Renal cortex interstitium (tissue), 11 donors: ENCODE measurements around the gene DNAH7. TPM values are rescaled to one million over a fixed set of nuclear protein-coding genes. Genes with fewer than 3 reads are reported as not detected.
"Not testable (repeated sequence)": the region's sequence is repeated elsewhere in the genome, so short reads cannot be mapped to it uniquely, and the experiment has no call there.

Experiments
- DNase-seq, 11 donors: peaks; one replicate each; pipeline ENCODE4 v3.0.0-alpha.2; 2013; ENCODE audit warnings: low read depth in 9 of 11, low spot score in 4 of 11; ENCODE audit errors: extremely low read depth in 1 of 11
- polyA plus RNA-seq, 3 donors: library from polyadenylated mRNA; unstranded; fragments of 120-200 nt; gene quantifications; one replicate each; pipeline ENCODE4 v1.2.1, GENCODE V29; 2013; ENCODE audit not compliant: insufficient read length in 3 of 3

DNAH7 gene
- polyA plus RNA-seq, 3 donors: 6.5 to 9.7 (median 8.9) TPM

DNA sequence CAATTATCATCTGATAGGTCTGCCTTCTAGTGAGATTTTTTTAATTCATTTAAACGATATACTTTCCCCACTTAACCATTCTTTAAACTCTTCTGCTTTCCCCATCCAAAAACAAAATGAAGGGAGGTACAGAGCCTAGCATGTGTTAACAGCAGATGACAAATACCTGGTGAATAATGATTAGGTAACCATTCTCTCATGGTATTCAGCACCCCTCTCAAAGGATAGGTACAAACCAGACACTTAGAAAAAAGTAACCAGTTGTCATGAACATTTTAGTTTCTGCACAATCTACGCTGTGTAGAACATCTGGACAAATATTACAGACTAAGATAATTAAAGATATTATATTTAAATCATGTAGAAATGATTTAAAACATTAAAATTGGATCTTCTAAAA lies 56.3 kb downstream of the DNAH7 start:
- no peak for DNase-seq

GRCh38 chr2:196000551-196000950 lies 68.1 kb downstream of the DNAH7 start:
- no peak for DNase-seq

DNA sequence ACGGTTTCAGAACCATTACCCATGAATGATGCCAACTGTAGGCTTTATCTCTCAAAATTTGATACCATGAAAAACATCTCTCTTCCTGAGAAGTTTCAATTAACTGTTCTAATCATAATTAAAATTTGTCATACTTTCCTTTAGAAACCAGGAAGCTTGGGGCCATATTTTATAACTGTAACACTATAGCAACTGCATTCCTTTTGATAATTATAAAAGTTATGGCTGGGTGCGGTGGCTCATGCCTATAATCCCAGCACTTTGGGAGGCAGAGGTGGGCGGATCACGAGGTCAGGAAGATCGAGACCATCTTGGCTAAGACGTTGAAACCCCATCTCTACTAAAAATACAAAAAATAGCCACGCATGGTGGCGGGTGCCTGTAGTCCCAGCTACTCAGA lies 70.6 kb downstream of the DNAH7 start:
- DNase-seq: no peak

- no peak for DNase-seq
Measured at GRCh38 chr2:195995499-195995898, 73.1 kb downstream of the DNAH7 start.

DNA sequence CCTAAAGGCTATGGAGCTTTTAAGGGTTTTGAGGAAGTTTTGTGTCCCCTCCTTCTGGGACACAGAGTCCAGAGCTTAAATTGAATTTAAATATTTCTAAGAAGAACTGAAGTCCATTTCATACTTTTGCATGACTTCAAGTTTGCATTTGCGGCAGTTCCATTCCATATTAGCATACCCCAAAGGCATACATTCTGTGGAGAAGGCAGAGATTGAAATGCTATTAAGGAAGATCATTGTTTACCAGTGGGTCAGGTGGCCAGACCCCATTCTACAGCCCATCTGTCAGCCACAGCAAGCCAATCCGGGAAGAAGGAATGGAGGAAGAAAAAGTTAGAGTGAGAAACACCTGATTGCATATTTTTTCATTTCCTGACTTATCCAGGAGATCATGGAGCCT lies 75.0 kb downstream of the DNAH7 start:
- no peak for DNase-seq

DNA sequence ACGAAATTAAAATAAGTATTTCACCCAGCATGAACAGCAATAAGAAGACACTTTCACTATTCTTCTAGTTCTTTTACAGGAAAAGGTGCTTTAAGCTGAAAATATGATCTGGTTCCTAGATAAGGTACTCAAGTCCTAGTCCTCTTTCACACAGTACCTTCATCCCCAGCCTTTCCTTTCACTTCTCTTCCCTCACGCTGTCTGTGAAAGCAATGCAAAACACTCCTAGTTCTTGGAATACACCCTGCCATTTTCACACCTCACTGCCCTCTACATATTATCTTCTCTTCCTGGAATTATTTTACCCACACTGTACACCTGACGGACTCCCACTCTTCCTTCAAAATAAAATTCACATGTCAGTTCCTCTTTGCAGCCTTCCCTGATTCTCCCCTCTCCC lies 82.9 kb downstream of the DNAH7 start:
- DNase-seq: no peak

DNA sequence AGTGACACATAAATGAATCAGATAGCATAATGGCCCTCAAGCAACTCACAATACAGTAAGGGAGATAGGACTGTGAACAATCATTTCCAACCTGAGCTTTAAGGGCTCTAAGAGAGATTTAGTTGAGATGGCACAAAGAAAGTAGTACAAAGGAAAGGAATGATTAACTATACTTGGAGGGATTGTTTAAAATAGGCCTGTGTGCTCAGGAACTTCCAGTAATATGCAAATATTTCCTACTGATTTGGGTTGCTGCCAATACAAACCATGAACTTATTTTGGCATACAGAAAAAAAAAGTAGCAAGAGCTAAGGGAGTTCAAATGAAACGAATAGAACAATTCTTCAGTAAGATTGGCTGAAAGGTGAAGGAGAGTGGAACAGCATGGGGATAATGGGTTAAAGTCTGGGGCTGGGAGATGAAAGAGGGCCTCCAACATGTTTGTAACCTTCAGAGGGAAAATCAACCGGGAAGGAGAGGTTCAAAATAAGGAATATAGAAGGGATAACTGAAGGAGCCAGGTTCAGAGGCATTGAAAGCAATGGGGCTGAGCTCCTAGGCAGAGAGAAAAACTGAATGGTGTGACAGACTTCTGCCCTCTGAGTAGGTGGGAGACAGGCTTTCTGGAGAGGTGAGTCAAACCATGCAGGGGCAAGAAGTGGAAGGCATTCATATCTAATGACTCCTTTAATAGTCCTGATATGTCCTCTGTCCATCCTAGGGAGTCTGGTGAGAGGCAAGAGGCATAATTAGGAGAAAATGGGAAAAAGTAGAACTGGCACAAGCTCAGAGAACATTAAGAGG lies 83.5 kb downstream of the DNAH7 start:
- DNase-seq: peak in 1 of 11 donors; percentile 9

GRCh38 chr2:195967336-195967735 lies 101.3 kb downstream of the DNAH7 start:
- DNase-seq: no peak

DNA sequence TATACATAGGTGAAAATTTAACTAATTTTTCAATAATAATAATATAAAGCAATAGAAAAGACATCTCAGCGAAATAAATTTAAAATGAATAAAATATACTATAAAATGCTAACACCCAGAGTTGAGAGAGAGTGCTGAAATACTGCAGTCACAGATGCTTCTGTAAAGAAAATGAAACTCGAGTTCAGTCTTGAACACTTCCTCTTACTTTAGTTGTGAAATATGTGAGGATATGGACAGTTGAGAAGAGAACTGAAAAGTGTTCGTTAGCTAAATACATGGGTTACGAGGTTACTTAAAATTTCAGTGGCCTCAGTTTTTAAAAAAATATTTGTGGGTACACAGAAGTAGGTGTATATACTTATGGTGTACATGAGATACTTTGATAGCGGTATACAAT lies 106.8 kb downstream of the DNAH7 start:
- no peak for DNase-seq

DNA sequence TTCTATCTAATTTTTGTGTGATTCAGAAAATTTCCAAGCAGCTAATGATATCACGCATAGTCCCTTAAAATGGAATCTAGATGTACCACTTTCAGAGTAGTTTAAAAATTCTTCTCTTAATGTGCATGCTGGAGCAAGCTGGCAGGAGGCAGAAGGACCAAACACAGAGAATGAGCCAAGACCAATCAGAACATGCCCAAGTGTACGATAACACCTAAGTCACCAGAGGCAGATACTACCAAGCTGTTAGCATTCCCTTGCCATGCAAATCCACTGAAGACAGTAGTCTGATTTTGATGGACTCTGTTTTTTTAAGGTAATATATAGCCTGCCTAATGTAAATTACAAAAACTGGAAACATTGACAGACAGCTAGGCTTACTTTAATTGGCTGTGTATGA lies 109.3 kb downstream of the DNAH7 start:
- no peak for DNase-seq

GRCh38 chr2:195956725-195957124 lies 111.9 kb downstream of the DNAH7 start:
- DNase-seq: no peak

GRCh38 chr2:195945056-195945455 lies 123.6 kb downstream of the DNAH7 start:
- DNase-seq: no peak

- DNase-seq: no peak
Measured at GRCh38 chr2:195937176-195937575, 131.5 kb downstream of the DNAH7 start.

DNA sequence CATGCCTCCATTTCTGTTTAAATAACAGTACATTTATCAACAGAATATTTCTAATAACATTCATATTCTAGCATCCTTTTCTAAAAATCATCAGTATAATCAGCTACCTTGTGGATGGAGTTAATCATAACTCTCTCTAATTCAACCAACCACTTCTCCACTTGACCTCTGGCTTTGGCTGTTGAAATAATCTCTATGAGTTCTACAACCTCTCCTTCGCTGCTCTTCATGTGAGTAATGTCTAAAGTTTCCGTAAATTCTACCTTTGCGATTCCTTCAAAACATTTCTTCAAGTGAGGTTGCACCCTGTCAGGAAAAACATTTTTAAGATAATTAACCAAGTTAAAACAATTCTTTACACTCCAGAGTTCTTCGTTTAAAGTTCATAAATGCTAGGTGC lies 134.2 kb downstream of the DNAH7 start:
- no peak for DNase-seq

DNA sequence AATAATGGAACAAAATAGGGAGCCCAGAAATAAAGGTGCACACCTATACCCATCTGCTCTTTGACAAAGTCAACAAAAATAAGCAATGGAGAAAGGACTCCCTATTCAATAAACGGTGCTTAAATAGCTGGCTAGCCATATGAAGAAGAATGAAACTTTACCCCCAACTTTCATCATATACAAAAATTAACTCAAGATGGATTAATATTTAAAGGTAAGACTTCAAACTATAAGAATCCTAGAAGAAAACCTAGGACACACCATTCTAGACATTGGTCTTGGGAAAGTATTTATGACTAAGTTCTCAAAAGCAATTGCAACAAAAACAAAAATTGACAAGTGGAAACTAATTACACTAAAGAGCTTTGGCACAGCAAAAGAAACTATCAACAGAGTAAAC lies 139.1 kb downstream of the DNAH7 start:
- DNase-seq: no peak

DNA sequence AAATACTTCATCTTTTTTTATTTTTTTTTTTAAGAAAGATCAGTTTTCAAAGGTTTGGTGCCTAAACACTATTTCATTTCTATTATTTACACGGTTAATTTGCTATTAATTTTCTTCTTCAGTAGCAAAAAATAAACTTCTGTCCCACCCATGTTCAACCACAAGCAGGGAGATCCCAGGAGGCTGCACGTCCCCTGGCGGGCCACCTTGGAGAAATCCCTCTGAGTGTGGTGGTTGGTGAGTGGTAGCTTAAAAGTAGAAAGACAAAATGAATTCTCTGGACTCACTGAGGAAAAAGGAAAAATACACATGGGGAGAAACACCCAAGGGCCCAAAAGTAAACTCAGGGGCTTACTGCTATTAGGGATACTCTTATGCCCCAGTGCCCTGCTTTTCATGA lies 143.5 kb downstream of the DNAH7 start:
- no peak for DNase-seq

DNA sequence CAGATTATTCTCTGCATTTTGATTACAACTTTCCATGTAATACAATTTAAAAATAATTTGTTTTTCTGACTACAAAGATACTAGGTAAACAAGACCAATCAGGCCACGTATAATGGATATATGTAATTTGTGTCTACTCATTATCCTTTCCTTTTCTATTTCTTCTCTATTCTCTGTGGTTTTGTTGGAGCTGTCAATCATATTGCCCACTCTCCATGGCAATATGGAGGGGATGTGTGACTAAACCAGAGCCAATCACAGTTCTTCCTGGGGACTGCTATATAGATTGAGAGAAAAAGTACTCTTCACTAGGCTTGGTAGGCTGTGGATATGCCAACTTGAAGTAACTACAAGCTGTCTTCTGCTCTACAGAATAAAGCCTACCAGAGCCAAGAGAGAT lies 144.7 kb downstream of the DNAH7 start:
- no peak for DNase-seq

- not testable (repeated sequence) for DNase-seq
Measured at GRCh38 chr2:195917021-195917600, 151.5 kb downstream of the DNAH7 start.

GRCh38 chr2:195912079-195912478 lies 156.6 kb downstream of the DNAH7 start:
- DNase-seq: no peak

GRCh38 chr2:195910570-195910969 lies 158.1 kb downstream of the DNAH7 start:
- no peak for DNase-seq

- no peak for DNase-seq
Measured at GRCh38 chr2:195909926-195910325, 158.7 kb downstream of the DNAH7 start.
